Measurements from ENCODE around the gene OSBP2. TPM values are rescaled to one million over a fixed set of nuclear protein-coding genes. Genes with fewer than 3 reads are reported as not detected.

The OSBP2 gene
- total and polyA plus RNA-seq, 2 experiments from 2014 or later, result 2.1 to 2.9 TPM

DNA sequence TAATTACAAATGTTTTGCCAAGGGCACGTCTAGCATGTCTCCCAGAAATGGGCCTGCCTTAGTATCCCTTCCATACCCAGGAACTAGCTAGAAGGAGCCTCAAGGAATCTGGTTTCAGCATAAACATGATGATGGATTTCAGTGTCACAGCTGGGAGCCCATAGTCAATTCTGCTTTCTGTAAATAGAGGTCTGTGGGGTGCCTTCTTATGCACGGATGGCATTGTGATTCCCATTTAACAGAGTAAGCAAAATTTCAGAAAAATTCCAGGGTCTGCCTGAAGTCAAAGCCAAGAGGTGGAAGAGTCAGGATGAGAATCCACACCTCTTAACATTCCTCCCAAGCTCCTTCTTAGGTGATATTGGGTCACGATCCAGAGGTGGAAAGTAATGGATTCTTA lies 39.1 kb upstream of the OSBP2 start:
- no peaks in the 10 kb centered on the region for H3K27me3 ChIP-seq (ENCODE audit: insufficient read depth)
- no peaks in the 10 kb centered on the region for H3K9me2 ChIP-seq (ENCODE audit: insufficient read depth)
- no peak overlapping the region for H2AFZ ChIP-seq
- H3F3A ChIP-seq (replicated peaks; ENCODE audit: low read depth), result peaks cover 2% of the 10 kb centered on the region; the same call in 1 of the 2 replicates
- DNase-seq (ENCODE audit: low spot score) (peak; percentile 79), ATAC-seq (peak; percentile 90)
- H3K4me3 ChIP-seq, result no peak overlapping the region
- peaks cover 3% of the 10 kb centered on the region; the same call in 2 of the 3 replicates for H3K9me3 Mint-ChIP-seq
- no peak overlapping the region for H3K27ac Mint-ChIP-seq
- no peaks in the 10 kb centered on the region for H3K79me2 ChIP-seq (replicated peaks; ENCODE audit: insufficient read depth)
- peaks cover 5% of the 10 kb centered on the region for H3K4me1 Mint-ChIP-seq
- H3K27me3 Mint-ChIP-seq (ENCODE audit: insufficient read depth, low read depth, poor library complexity), result peaks cover 15% of the 10 kb centered on the region
- H3K36me3 ChIP-seq (ENCODE audit: insufficient read depth), result no peaks in the 10 kb centered on the region
- H3K27ac ChIP-seq (ENCODE audit: low read depth), result peak overlapping the region; percentile 73; the same call in 1 of the 2 replicates
- no peak overlapping the region for H3K4me2 ChIP-seq
- H3K4me3 Mint-ChIP-seq, result 0 out of 3 replicates have a peak overlapping the region, but pooled peaks have one; percentile 19
- no peaks in the 10 kb centered on the region for H4K20me1 ChIP-seq (replicated peaks; ENCODE audit: insufficient read depth)
- H3K36me3 Mint-ChIP-seq (ENCODE audit: low read depth), result peaks cover 13% of the 10 kb centered on the region; the same call in 2 of the 3 replicates
- H3K4me1 ChIP-seq (ENCODE audit: insufficient read depth), result peaks cover 4% of the 10 kb centered on the region
- TF ChIP-seq ZNF331 (CRISPR knock-in tag; IDR thresholded peaks at IDR 0.05; ENCODE audit: low read depth) (no peak), STAT1 (IDR thresholded peaks at IDR 0.05; ENCODE audit: unreplicated experiment) (no peak), EZH2 (IDR thresholded peaks at IDR 0.05; ENCODE audit: low read depth, unreplicated experiment) (no peak), ZNF114 (CRISPR knock-in tag; IDR thresholded peaks at IDR 0.05) (no peak), NANOG (IDR thresholded peaks at IDR 0.05; ENCODE audit: borderline replicate concordance) (peak; percentile 79), POLR2AphosphoS5 (IDR thresholded peaks at IDR 0.05; ENCODE audit: low read depth) (no peak)
- TF ChIP-seq, protein P1, sequence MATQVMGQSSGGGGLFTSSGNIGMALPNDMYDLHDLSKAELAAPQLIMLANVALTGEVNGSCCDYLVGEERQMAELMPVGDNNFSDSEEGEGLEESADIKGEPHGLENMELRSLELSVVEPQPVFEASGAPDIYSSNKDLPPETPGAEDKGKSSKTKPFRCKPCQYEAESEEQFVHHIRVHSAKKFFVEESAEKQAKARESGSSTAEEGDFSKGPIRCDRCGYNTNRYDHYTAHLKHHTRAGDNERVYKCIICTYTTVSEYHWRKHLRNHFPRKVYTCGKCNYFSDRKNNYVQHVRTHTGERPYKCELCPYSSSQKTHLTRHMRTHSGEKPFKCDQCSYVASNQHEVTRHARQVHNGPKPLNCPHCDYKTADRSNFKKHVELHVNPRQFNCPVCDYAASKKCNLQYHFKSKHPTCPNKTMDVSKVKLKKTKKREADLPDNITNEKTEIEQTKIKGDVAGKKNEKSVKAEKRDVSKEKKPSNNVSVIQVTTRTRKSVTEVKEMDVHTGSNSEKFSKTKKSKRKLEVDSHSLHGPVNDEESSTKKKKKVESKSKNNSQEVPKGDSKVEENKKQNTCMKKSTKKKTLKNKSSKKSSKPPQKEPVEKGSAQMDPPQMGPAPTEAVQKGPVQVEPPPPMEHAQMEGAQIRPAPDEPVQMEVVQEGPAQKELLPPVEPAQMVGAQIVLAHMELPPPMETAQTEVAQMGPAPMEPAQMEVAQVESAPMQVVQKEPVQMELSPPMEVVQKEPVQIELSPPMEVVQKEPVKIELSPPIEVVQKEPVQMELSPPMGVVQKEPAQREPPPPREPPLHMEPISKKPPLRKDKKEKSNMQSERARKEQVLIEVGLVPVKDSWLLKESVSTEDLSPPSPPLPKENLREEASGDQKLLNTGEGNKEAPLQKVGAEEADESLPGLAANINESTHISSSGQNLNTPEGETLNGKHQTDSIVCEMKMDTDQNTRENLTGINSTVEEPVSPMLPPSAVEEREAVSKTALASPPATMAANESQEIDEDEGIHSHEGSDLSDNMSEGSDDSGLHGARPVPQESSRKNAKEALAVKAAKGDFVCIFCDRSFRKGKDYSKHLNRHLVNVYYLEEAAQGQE (IDR thresholded peaks at IDR 0.05; ENCODE audit: unreplicated experiment), result no peak
- TF ChIP-seq, protein P2, sequence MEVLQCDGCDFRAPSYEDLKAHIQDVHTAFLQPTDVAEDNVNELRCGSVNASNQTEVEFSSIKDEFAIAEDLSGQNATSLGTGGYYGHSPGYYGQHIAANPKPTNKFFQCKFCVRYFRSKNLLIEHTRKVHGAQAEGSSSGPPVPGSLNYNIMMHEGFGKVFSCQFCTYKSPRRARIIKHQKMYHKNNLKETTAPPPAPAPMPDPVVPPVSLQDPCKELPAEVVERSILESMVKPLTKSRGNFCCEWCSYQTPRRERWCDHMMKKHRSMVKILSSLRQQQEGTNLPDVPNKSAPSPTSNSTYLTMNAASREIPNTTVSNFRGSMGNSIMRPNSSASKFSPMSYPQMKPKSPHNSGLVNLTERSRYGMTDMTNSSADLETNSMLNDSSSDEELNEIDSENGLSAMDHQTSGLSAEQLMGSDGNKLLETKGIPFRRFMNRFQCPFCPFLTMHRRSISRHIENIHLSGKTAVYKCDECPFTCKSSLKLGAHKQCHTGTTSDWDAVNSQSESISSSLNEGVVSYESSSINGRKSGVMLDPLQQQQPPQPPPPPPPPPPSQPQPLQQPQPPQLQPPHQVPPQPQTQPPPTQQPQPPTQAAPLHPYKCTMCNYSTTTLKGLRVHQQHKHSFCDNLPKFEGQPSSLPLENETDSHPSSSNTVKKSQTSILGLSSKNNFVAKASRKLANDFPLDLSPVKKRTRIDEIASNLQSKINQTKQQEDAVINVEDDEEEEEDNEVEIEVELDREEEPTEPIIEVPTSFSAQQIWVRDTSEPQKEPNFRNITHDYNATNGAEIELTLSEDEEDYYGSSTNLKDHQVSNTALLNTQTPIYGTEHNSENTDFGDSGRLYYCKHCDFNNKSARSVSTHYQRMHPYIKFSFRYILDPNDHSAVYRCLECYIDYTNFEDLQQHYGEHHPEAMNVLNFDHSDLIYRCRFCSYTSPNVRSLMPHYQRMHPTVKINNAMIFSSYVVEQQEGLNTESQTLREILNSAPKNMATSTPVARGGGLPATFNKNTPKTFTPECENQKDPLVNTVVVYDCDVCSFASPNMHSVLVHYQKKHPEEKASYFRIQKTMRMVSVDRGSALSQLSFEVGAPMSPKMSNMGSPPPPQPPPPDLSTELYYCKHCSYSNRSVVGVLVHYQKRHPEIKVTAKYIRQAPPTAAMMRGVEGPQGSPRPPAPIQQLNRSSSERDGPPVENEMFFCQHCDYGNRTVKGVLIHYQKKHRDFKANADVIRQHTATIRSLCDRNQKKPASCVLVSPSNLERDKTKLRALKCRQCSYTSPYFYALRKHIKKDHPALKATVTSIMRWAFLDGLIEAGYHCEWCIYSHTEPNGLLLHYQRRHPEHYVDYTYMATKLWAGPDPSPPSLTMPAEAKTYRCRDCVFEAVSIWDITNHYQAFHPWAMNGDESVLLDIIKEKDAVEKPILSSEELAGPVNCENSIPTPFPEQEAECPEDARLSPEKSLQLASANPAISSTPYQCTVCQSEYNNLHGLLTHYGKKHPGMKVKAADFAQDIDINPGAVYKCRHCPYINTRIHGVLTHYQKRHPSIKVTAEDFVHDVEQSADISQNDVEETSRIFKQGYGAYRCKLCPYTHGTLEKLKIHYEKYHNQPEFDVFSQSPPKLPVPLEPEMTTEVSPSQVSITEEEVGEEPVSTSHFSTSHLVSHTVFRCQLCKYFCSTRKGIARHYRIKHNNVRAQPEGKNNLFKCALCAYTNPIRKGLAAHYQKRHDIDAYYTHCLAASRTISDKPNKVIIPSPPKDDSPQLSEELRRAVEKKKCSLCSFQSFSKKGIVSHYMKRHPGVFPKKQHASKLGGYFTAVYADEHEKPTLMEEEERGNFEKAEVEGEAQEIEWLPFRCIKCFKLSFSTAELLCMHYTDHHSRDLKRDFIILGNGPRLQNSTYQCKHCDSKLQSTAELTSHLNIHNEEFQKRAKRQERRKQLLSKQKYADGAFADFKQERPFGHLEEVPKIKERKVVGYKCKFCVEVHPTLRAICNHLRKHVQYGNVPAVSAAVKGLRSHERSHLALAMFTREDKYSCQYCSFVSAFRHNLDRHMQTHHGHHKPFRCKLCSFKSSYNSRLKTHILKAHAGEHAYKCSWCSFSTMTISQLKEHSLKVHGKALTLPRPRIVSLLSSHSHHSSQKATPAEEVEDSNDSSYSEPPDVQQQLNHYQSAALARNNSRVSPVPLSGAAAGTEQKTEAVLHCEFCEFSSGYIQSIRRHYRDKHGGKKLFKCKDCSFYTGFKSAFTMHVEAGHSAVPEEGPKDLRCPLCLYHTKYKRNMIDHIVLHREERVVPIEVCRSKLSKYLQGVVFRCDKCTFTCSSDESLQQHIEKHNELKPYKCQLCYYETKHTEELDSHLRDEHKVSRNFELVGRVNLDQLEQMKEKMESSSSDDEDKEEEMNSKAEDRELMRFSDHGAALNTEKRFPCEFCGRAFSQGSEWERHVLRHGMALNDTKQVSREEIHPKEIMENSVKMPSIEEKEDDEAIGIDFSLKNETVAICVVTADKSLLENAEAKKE (CRISPR knock-in tag; IDR thresholded peaks at IDR 0.05), result 0 out of 2 replicates have a peak, but pooled peaks have one; percentile 27
